Occipital lobe (tissue), 2 donors: ENCODE measurements around the gene EPHB6. TPM values are rescaled to one million over a fixed set of nuclear protein-coding genes. Genes with fewer than 3 reads are reported as not detected.

ENCODE experiments used
- DNase-seq: peaks from one replicate; lab custom pipeline; 2025; lab: John Stamatoyannopoulos, UW
- total RNA-seq: library from RNA; depleted of rRNA; stranded (reverse); fragments of >200 nt; gene quantifications from one replicate; pipeline ENCODE4 v1.2.3, GENCODE V29; 2014

Gene EPHB6
- total RNA-seq, 1 donor from 2014 or later, result 55.8 TPM

- no peak for DNase-seq
Observed at GRCh38 chr7:142879060-142879459, 24.2 kb downstream of the EPHB6 start.

DNA sequence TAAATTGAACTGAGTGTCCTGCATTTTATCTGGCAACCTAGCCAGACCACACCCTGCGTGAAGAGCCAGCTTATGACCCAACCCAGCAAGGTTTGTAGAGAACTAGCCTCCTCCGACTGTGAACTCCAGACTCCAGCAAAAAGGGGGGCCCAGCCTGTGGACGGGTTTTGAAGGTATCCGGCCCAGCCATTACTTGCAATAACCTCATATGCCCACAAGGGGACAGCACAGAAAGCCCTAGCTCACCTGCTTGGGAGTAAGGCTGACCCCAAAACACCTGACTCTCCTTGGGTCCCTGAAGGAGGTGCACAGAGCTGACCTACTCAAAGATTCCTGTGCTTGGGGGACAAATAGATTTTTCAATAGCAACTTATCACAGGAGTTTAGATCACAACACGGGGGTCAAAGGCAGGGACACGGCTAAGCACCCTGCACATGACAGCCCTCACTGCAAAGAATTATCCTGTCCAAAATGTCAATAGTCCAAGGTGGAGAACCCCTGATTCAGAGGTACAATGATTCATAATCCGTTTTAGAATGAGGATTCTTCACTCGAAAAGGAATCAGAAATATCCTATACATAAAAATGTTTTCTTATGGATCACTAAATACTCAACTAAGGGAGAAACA lies 26.1 kb downstream of the EPHB6 start:
- no peak for DNase-seq

- no peak for DNase-seq
Observed at GRCh38 chr7:142881586-142882337, 26.9 kb downstream of the EPHB6 start.

- no peak for DNase-seq
Observed at GRCh38 chr7:142882338-142882678, 27.4 kb downstream of the EPHB6 start.

DNA sequence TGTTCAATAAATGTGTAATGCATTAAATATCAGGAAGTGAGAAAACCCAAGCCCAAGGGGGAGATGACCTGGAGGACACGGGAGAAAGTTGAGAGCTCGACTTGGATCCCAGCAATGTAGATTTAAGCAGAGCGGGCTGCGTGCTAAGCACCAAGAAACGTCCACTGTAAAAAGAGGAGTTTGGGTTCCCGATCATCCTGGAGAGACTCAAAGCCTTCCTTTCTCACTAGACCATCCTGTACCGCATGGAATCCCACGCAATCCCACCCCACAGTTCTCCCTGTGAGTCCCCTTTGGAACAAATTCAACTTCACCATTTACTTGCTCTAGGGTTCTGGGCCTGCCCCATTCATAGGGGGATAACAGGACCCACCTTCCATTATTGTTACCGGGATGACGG lies 28.3 kb downstream of the EPHB6 start:
- DNase-seq, result no peak

GRCh38 chr7:142883571-142884285 lies 28.9 kb downstream of the EPHB6 start:
- no peak for DNase-seq

DNA sequence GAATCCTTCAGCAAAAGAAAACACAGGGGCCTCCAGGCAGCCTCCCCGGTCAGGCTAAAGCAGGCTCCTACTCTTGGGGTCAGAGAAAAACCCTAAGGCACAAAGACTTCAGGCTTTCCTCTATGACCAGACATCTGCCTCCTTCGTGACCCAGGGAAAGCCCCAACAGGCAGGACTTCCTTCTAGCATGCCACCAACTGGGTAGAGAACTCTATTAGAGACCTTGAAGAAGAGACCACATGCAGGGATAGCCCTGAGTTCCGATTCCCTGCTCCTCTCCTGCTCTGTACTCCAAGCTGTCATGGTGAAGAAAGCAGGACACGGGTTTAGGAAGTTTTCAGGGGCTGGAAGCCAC lies 29.4 kb downstream of the EPHB6 start:
- DNase-seq, result no peak

DNA sequence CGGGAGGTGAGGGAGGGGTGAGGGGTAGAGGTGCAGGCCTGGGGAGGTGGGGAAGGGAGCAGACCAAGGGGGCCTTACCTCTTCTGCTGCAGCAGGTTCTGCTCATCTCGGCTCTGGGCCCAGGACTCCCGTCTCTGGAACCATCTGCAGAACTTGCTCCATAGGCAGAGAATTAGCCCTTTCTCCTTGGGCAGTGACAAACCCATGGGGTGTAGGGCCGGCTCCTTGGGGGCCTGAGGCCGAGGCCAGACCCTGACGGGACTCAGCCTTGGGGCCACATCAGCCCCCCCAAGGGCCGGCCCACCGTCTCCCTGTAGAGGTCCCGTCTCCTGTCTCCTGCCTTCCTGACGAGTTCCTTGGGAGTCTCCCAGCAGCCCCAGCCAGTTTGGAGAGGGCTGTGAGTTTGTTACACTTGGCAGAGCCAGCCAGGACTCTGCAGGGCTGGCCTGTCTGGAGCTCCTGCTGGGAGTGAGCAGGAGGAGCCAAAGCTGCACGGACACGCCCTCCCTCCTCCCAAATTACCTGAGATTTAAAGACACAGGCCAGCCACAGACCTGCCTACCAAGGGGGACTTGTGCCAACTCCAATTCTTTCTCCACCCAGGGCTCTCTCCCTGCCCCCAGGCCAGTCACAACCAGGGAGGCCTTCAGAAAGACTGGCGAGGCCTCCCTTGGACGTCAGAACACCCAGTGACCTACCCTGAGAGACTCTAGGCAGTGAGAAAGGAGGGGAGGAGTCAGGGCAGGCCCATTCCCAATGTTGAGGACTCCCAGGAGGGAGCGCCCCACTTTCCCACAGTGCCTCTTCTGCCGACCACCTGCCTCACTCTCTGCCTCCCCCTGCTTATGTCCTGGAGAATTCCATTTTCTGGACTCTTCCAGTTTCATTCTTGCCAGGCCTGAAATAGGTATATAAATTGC lies 30.7 kb downstream of the EPHB6 start, which contains the start of gene TRPV6:
TSS of gene TRPV6 (minus strand) at position 435 of the 920 bp plus-strand sequence.
- DNase-seq, result no peak

DNA sequence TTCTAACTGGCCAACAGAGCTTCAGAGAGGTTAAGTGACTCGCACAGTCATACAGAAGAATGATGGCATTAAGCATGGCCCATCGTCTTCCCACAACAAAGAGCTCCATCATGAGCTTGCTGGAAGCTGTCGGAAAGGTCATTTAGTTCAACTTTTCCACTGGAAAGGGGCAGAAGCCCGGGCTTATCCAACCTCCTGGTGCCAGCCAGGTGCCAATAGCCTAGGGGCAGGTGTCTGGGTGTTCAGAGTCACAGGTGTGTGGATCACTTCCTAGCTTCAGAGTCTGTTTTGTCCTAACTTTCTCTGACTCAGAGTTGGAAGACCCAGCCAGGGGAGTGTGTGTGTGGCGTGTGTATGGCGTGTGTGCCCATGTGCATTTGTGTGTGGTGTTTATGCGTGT lies 32.0 kb downstream of the EPHB6 start:
- no peak for DNase-seq

DNA sequence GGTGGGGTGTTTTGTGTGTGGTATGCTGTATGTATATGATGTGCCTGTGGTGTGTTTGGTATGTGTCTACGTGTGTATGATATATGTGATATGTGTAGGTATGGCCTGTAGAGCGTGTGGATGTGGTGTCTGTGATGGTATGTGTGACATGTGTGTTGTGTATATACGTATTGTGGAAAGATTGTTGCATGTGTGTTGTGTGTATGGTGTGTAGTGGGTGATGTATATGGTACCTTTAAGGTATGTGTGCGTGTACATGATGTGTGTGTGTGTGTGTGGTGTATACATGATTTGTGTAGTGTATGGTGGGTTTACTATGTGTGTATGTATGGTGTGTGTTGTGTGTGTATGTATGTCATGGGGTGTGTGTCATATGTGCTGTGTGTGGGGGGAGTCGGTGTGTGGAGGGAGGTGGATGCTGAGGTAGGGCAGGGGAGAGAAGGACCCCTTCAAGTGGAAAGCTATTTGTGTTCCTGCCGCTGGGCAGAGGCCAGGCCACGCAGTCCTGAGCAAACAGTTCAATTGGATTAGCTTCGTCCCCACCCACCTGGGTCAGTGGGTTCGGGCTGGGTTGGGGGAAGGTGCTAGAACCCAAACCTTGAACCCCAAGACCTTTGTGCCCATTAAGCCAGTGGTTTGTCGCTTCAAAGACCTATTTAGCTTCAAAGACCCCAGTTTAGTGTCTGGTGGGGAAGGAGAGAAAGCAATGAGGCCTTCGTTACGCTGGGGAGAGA lies 32.6 kb downstream of the EPHB6 start:
- no peak for DNase-seq

GRCh38 chr7:142889816-142890215 lies 34.9 kb downstream of the EPHB6 start:
- DNase-seq, result no peak

DNA sequence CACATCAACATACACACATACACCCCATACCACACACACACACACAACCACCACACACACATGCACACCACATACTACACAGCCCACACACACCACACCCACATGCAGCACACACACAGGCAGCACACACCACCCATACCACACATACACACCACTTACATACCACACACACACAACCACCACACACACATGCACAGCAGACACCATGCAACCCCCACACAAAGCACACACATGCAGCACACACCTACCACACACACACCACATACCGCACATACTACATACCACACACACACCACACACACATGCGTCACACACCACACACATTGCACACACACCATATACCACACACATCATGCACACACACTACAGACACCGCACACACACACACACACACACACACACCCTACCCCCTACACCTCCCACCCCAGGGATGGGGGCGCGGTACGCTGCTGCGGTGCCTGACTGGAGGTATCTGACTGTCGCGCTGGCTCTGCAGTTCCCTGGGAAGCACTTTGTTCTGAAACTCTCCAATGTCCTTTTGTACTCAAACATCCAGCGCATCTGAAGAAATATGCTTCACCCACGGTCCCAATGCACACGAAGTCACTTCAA lies 36.1 kb downstream of the EPHB6 start:
- no peak for DNase-seq

GRCh38 chr7:142891490-142892082 lies 36.7 kb downstream of the EPHB6 start:
- DNase-seq, result no peak

- no peak for DNase-seq
Observed at GRCh38 chr7:142892951-142893350, 38.1 kb downstream of the EPHB6 start.

- no peak for DNase-seq
Observed at GRCh38 chr7:142894112-142894984, 39.5 kb downstream of the EPHB6 start.

DNA sequence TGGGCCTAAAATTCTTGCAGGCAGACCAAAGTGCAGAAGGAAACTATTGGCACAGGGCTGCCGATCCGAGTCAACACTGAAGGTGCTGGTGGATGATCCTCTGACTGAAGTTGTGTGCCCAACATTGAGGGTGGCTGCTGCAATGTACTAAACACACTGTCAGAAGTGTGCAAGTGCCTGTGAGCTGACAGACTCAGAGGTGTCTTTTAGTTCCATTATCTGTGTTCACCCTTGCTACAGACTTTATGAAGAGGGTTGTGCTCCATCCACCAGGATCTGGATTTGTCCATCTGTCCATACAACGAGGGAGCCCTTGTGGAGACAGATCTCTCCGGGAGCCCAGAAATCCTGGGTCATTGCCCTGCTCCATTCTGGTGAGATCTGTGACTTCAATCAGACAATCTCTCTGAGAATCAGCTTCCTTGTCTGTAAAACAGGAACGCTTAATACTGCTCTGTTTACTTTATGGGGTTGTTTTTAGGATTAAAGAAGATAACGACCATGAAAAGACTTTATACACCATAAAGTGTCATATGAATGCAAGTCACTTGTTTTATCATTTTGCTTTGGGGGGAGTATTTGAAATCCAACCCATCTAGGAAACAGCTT lies 40.2 kb downstream of the EPHB6 start:
- no peak for DNase-seq

DNA sequence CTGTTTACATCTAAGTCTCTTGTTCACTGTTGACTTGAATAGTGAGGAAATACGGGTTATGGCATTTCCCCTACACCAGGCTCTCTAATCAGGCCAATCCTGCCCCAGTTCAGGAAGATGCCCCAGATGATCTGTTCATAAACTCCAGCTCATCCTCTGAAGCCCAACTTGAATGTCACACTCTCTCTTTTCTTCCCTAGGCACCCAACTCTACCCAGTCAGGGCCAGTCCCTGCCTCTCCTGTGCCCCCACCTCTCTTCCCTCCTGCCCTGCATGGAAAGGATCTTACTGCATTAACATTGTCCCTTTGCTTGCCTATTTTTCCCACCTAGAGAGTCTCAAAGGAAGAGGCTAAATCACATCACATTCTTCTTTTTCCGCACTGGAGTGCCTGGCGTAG lies 41.3 kb downstream of the EPHB6 start:
- DNase-seq, result no peak

DNA sequence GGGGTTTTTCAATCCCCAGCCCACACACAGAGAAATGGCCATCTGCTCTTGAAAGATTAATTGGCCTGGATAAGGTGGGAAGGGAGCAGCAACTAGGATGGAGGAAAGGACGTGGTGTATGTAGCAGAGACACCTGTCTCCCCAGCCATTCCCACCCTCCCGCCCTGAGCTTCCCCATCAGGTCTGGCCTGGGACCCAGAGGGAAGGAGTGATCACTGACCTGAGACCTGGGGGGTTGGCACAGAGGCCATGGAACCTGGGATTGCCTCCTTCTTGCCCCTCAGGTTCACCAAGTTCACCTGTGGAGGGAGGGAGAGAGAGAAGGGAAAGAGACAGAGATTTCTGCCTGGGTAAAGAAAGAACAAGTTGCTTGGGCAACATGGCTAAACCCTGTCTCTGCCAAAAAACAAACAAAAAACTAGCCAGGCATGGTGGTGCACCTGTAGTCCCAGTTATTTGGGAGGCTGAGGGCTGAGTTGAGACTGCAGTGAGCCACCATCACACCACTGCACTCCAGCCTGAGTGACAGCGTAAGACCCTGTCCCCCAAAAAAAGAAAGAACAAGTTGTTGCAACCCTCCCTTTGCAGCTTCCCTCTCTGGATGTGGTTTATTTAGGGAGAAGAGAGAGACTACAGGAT lies 42.0 kb downstream of the EPHB6 start:
- no peak for DNase-seq
